Activated T-cell treated with anti-CD3 and anti-CD28 coated beads, Interleukin-2, amount 50 U/mL, for 72 hours (primary cell): Measurements from ENCODE around the gene TINCR. TPM values are rescaled to one million over a fixed set of nuclear protein-coding genes. Genes with fewer than 3 reads are reported as not detected.
A peak's percentile ranks its signal among the peaks of the same experiment; 100 is the strongest.

ENCODE experiments used
- ATAC-seq, 2 donors: fragments of 150-1000 bp; cut with Tn5 transposase; replicated peaks in 1 of 2; 2 replicates each; pipeline ENCODE4 v1.10.0; 2021; ENCODE audit warnings: moderate library complexity in 2 of 2, mild to moderate bottlenecking in 1 of 2
- DNase-seq, 2 donors: peaks; one replicate each; pipeline ENCODE4 v3.0.0; 2021 to 2022; ENCODE audit warnings: mixed read lengths in 1 of 2
- H3K27ac Mint-ChIP-seq: one replicate; pipeline ENCODE4 v1.8.0; 2022; ENCODE audit warnings: mild to moderate bottlenecking, moderate library complexity, mixed read lengths
- H3K27me3 Mint-ChIP-seq: one replicate; pipeline ENCODE4 v1.8.0; 2022; ENCODE audit warnings: low read depth, mixed read lengths
- H3K36me3 Mint-ChIP-seq, 2 donors: one replicate each; pipeline ENCODE4 v1.8.0; 2022; ENCODE audit warnings: mixed read lengths in 2 of 2, mild to moderate bottlenecking in 1 of 2; ENCODE audit not compliant: insufficient read depth in 2 of 2
- H3K4me1 Mint-ChIP-seq: one replicate; pipeline ENCODE4 v1.8.0; 2022; ENCODE audit warnings: low read depth, mixed read lengths
- H3K4me3 Mint-ChIP-seq, 2 donors: one replicate each; pipeline ENCODE4 v1.8.0; 2022; ENCODE audit warnings: mild to moderate bottlenecking in 2 of 2, mixed read lengths in 2 of 2, moderate library complexity in 2 of 2
- H3K9me3 Mint-ChIP-seq, 2 donors: one replicate each; pipeline ENCODE4 v1.8.0; 2022; ENCODE audit warnings: mixed read lengths in 2 of 2
- total RNA-seq, 2 donors: library from RNA; stranded (reverse); gene quantifications; one replicate each; pipeline ENCODE4 v1.2.3, GENCODE V29; 2022

TINCR gene
- total RNA-seq, 2 donors from 2014 or later = 0.91 to 0.93 TPM

- no peak overlapping the region for H3K4me3 Mint-ChIP-seq
- peaks cover 15 to 21% of the 10 kb centered on the region in 2 donors for H3K36me3 Mint-ChIP-seq
- ATAC-seq = no peak
- no peak overlapping the region for H3K27ac Mint-ChIP-seq
- H3K9me3 Mint-ChIP-seq = no peaks in the 10 kb centered on the region
- DNase-seq = no peak
- no peaks in the 10 kb centered on the region for H3K27me3 Mint-ChIP-seq
- no peaks in the 10 kb centered on the region for H3K4me1 Mint-ChIP-seq
Observed at GRCh38 chr19:5595129-5595528, 27.4 kb upstream of the TINCR start.

- ATAC-seq = no peak
- H3K36me3 Mint-ChIP-seq = peaks cover 15 to 19% of the 10 kb centered on the region in 2 donors
Observed at GRCh38 chr19:5594521-5594950, 26.8 kb upstream of the TINCR start.

GRCh38 chr19:5593343-5594255, 25.8 kb upstream of the TINCR start:
- DNase-seq = no peak
- Mint-ChIP-seq H3K9me3 (no peaks in the 10 kb centered on the region), H3K36me3 (peaks cover 11 to 13% of the 10 kb centered on the region in 2 donors), H3K4me1 (no peaks in the 10 kb centered on the region), H3K27me3 (no peaks in the 10 kb centered on the region), H3K27ac (peak overlapping the region; percentile 15), H3K4me3 (no peak overlapping the region)
- no peak for ATAC-seq

More at GRCh38 chr19:5594521-5594950, 26.8 kb upstream of the TINCR start:
- no peak overlapping the region for H3K4me3 Mint-ChIP-seq
- no peaks in the 10 kb centered on the region for H3K4me1 Mint-ChIP-seq
- no peak overlapping the region for H3K27ac Mint-ChIP-seq
- no peaks in the 10 kb centered on the region for H3K27me3 Mint-ChIP-seq
- no peaks in the 10 kb centered on the region for H3K9me3 Mint-ChIP-seq
- DNase-seq = no peak

- no peak for ATAC-seq
- peaks cover 11 to 12% of the 10 kb centered on the region in 2 donors for H3K36me3 Mint-ChIP-seq
- peak overlapping the region; percentile 15 for H3K27ac Mint-ChIP-seq
- no peak overlapping the region for H3K4me3 Mint-ChIP-seq
- H3K9me3 Mint-ChIP-seq = no peaks in the 10 kb centered on the region
- no peaks in the 10 kb centered on the region for H3K27me3 Mint-ChIP-seq
- no peak for DNase-seq
- H3K4me1 Mint-ChIP-seq = no peaks in the 10 kb centered on the region
Observed at GRCh38 chr19:5592531-5593342, 25.0 kb upstream of the TINCR start.

- no peaks in the 10 kb centered on the region for H3K27me3 Mint-ChIP-seq
- DNase-seq (no peak), ATAC-seq (no peak)
- no peaks in the 10 kb centered on the region for H3K9me3 Mint-ChIP-seq
- H3K4me3 Mint-ChIP-seq = no peak overlapping the region
- no peak overlapping the region for H3K27ac Mint-ChIP-seq
- H3K36me3 Mint-ChIP-seq = peaks cover 9 to 11% of the 10 kb centered on the region in 2 donors
- H3K4me1 Mint-ChIP-seq = peaks cover 9% of the 10 kb centered on the region
Observed at GRCh38 chr19:5591476-5591875, 23.7 kb upstream of the TINCR start.

- ATAC-seq (no peak), DNase-seq (no peak)
- Mint-ChIP-seq H3K4me1 (peaks cover 13% of the 10 kb centered on the region), H3K27ac (no peak overlapping the region), H3K27me3 (no peaks in the 10 kb centered on the region), H3K9me3 (no peaks in the 10 kb centered on the region), H3K36me3 (peaks cover 8 to 11% of the 10 kb centered on the region in 2 donors), H3K4me3 (no peak overlapping the region)
Observed at GRCh38 chr19:5590865-5591154, 23.1 kb upstream of the TINCR start.

GRCh38 chr19:5590151-5590864, 22.6 kb upstream of the TINCR start:
- peaks cover 8 to 9% of the 10 kb centered on the region in 2 donors for H3K36me3 Mint-ChIP-seq
- H3K4me1 Mint-ChIP-seq = peaks cover 18% of the 10 kb centered on the region
- H3K27ac Mint-ChIP-seq = no peak overlapping the region
- no peaks in the 10 kb centered on the region for H3K27me3 Mint-ChIP-seq
- H3K4me3 Mint-ChIP-seq = no peak overlapping the region
- no peaks in the 10 kb centered on the region for H3K9me3 Mint-ChIP-seq
- ATAC-seq = no peak
- no peak for DNase-seq

GRCh38 chr19:5588906-5589676, 21.3 kb upstream of the TINCR start:
- H3K4me1 Mint-ChIP-seq = peaks cover 19% of the 10 kb centered on the region
- H3K9me3 Mint-ChIP-seq = no peaks in the 10 kb centered on the region
- H3K27me3 Mint-ChIP-seq = no peaks in the 10 kb centered on the region
- H3K27ac Mint-ChIP-seq = no peak overlapping the region
- DNase-seq = no peak
- ATAC-seq = no peak
- H3K36me3 Mint-ChIP-seq = peaks cover 7 to 8% of the 10 kb centered on the region in 2 donors
- H3K4me3 Mint-ChIP-seq = no peak overlapping the region

GRCh38 chr19:5588441-5588840, 20.7 kb upstream of the TINCR start:
- Mint-ChIP-seq H3K27me3 (no peaks in the 10 kb centered on the region), H3K27ac (no peak overlapping the region), H3K9me3 (no peaks in the 10 kb centered on the region), H3K4me3 (no peak overlapping the region), H3K4me1 (peaks cover 19% of the 10 kb centered on the region), H3K36me3 (peaks cover 5 to 7% of the 10 kb centered on the region in 2 donors)
- ATAC-seq = no peak
- no peak for DNase-seq

- Mint-ChIP-seq H3K4me3 (no peak overlapping the region), H3K36me3 (peaks cover 3% of the 10 kb centered on the region in 2 donors), H3K27me3 (no peaks in the 10 kb centered on the region), H3K27ac (no peak overlapping the region), H3K4me1 (peaks cover 19% of the 10 kb centered on the region), H3K9me3 (no peaks in the 10 kb centered on the region)
- no peak for ATAC-seq
- no peak for DNase-seq
Observed at GRCh38 chr19:5587661-5588060, 19.9 kb upstream of the TINCR start.

- Mint-ChIP-seq H3K4me1 (peaks cover 19% of the 10 kb centered on the region), H3K27ac (no peak overlapping the region)
Observed at GRCh38 chr19:5587071-5587455, 19.3 kb upstream of the TINCR start.

GRCh38 chr19:5586300-5587070, 18.7 kb upstream of the TINCR start:
- ATAC-seq (peak; percentile 28 to 33), DNase-seq (no peak)
- Mint-ChIP-seq H3K36me3 (peaks cover 3% of the 10 kb centered on the region in 2 donors), H3K4me3 (peak overlapping the region in 1 of 2 donors; percentile 69), H3K9me3 (no peaks in the 10 kb centered on the region), H3K4me1 (peaks cover 19% of the 10 kb centered on the region), H3K27ac (no peak overlapping the region), H3K27me3 (no peaks in the 10 kb centered on the region)

More at GRCh38 chr19:5587071-5587455, 19.3 kb upstream of the TINCR start:
- Mint-ChIP-seq H3K27me3 (no peaks in the 10 kb centered on the region), H3K4me3 (peak overlapping the region in 1 of 2 donors; percentile 27), H3K9me3 (no peaks in the 10 kb centered on the region), H3K36me3 (peaks cover 3% of the 10 kb centered on the region in 2 donors)
- ATAC-seq = no peak
- no peak for DNase-seq
